HG03025 (cell line): ENCODE measurements around the gene DCC.

ENCODE experiments used
- ATAC-seq: cut with Tn5 transposase; IDR thresholded peaks from one replicate; pipeline ENCODE4 v1.9.1; 2021; ENCODE audit warnings: mild to moderate bottlenecking, moderate library complexity; ENCODE audit not compliant: unreplicated experiment, low FRiP score

The DCC gene

DNA sequence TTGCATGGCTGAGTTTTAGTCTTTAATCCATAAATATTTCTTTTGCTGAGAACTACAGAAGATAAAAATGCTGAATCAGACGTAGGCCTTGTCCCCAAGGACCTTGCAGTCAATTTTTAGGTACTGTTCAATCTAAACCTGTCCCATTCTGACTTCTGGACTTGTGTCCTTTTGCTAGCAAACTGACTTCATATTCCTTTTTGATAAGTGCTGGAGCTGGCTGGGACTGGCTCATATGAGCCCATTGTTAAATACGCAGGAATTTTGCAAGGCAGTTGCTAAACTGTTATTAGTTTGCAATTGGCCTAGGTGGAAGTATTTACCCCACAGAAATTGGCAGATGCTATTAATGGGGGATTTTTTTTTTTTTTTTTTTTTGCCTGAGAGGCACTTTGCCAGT, 941.4 kb downstream of the DCC start:
- ATAC-seq, result no peak

DNA sequence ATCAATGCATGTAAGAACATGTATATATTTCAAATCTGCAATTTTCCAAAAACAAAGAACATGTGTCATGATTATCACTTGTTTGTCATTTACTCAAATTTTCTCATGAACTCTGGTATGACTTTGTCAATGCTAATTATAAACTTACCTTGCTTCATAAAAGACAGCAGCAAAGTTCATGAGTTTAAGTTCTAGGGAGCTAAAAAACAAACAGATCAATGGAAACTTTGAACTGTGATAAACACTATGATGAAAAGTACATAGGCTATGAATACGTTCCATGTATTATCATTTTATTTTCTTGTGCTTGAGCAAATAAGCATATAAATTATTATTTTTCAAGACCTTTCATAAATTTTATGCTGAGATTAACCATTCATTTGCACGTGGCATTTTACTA, 943.7 kb downstream of the DCC start:
- ATAC-seq, result no peak

DNA sequence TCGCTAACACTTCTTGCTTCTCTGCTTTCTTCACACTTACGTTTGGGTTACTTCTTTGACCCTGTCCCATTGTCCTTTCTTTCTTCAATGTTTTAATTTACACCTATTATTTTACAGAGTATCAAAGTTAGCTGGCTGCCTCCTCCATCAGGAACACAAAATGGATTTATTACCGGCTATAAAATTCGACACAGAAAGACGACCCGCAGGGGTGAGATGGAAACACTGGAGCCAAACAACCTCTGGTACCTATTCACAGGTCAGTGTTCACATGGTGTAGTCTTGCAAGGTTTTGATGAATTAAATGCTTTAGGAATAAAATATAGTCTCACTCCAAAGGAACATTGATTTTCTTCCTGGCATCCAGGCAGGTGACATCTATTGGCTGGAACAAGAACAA, 965.5 kb downstream of the DCC start:
- no peak for ATAC-seq

DNA sequence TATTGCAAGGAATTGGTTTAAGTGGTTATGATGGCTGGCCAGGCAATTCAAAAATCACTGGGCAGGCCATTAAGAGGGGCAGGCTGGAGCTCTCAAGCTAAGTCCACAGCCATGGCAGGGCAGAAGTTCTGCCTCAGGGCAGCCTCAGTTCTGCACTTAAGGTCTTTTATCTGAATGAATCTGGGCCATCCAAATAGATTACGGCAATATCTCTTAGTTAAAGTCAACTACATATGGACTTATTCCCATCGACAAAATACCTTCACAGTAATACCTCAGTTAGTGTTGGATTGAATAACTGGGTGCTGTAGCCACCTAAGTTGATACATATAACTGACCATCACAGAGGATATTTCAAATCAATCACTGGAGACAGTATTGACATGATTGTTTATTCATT, 979.6 kb downstream of the DCC start:
- no peak for ATAC-seq

DNA sequence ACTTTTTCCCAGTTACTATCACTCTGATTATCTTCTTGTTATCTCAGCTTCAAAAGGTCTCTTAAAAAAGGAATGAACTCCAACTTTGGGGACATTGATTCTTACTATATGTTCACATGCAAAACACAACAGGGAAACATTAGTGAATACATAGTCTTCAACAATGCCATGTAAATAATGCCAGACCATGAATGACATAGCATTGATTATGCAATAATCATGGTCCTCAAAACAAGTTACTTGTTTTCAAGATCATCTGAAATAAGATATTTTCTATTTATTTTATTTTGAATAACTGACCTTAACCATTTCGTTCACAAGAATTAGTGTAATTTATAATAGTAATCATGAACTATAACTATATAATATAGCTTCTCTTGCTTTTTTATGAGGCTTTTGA, 982.2 kb downstream of the DCC start:
- no peak for ATAC-seq

DNA sequence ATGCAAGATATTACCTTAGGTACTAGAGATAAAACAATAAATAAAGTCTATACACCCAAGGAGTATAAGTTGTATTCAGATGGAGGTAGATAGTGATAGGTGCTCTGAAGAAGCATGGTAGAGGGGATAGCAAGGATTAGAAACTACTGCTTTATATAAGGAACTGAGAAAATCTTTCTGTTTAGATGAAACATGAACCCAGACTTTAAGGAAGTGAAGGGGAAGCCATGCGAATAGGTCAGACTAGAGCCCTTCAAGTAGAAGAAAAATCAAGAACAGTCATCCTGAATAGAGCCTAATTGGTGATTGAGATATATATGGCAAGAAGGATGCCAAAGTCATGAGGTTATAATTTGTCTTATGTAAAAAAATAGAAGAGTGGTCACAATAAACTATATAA, 984.4 kb downstream of the DCC start:
- ATAC-seq, result no peak

DNA sequence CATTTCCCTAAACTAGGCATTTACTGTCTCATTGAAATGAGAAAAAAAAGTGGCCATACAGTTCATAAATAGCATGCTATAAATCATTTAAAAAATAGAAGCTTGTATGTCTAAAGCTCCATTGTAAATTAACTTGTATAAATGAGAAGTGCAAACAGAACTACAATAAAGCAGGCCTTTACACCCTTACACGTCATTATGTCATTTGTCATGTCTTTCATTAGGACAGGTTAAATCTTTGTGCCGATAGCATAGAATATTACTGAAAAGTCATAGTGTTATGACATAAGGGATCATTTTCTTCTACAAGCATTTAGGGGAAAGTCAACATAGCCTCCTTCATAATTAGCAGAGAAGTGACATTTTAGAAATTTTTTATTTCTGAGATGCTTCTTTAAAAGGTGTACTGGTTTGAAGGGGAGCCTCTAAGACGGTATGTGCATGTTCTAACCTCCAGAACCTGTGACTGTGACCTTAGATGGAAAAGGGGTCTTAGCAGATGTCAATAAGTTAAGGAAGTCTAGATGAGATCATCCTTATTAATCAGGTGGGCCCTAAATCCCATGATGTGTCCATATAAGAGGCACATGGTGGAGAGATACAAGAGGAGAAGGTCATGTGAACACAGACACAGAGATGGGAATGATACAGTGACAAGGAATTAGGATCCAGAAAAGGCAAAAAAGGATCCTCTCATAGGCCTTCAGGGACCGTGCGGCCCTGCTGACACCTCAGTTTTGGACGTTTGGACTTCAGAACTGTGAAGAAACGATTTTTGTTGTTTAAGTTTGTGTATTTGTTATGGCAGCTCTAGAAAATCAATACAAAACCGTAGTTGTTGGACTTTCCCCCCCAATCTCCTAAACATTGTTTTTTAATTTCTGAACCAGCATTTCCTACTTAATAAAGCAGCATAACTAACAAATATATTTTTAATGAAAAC, 1020.8 kb downstream of the DCC start:
- ATAC-seq, result no peak

DNA sequence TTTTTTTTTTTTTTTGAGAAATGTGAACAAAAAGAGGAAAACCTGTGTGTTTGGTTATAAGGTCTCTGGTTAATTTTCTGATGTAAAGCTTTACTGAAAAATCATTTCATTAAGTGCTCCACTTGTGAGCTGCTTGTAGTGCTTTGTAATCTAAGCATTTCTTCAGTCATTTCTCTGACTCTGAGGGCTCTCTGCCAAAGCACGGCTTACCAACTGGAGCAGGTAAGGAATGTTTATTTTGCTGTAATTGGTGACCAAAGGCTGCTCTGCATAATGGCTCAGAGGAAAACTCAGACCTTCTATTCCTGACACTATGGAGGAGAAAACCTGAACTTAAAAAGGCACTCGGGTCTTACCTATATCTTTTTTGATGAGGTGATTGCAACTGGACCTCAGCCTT, 1035.6 kb downstream of the DCC start:
- no peak for ATAC-seq

DNA sequence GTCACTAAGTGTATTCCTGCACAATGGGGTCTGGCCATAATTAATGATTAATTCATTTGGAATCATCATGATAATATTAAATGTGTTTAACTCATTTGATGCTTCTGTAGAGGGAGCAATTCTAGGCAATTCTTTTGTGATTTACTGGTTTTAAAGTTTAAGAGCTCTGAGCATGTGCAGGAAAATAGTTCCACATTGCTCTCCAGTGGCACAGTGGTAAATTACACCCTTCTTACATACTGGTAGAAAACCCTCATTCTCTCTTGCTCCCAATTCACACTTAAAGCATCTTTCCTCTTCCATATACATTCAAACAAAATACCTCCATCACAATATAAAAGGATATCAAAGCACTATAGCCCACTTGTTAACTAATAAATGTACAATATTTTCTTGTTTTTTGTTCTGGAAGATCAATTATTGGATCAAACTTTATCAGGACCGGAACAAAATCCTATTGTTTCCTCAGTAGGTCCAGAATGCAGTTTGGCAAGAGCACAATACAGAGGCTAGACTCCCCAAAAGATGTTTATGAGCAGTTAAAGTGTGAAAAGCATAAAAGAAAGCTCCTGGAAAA, 1040.2 kb downstream of the DCC start:
- ATAC-seq, result no peak

DNA sequence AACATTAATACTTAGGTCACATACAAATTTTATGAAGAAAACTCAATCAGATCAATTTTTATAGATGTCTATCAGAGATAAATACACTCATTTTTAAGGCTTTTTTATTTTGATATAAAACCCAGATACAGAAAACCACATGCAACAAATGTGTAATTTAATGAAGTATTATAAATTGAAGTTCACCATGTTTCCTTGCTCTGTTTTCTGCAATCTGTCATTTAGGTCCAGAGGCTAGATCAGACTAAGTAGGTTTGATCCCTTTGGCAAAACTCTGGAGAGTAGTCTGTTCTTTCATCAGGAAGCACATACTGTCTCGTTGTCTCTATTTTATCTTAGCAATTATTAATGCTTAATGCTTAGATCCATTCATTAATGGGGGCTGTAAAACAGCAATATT, 1042.9 kb downstream of the DCC start:
- ATAC-seq, result no peak

DNA sequence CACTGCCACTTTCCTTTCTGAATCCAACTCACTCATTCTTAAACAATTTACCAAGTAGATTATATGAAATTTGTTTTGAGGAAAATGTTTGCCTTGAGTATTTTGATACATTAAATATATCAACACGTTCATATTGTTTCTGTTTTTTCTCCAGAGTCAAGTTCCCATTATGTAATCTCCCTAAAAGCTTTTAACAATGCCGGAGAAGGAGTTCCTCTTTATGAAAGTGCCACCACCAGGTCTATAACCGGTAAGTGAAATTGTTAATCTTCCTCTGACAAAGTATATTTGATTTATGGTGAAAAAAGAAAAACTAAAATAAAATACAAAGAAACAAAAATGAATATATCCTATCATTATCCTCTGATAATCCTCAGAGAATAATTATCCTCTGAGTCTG, 1045.9 kb downstream of the DCC start:
- no peak for ATAC-seq

DNA sequence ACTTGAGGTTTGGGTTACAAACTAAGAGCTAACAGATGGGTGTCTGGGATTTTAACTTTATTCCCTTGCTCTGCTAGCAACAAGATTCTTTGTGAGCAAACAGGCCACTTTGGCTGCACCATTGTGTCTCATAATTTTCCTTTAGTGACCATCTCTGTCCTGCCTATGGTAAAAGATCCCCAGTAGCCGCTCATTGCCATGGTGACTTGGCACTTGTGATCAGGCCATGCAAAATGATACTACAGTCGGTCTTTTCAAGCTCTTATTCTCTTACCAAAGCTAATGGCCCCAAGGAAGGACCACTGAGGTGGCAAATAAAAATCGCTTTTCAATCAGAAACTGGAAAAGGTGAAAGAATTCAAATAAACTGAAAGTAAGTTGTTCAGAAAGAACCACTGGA, 1047.6 kb downstream of the DCC start:
- no peak for ATAC-seq

DNA sequence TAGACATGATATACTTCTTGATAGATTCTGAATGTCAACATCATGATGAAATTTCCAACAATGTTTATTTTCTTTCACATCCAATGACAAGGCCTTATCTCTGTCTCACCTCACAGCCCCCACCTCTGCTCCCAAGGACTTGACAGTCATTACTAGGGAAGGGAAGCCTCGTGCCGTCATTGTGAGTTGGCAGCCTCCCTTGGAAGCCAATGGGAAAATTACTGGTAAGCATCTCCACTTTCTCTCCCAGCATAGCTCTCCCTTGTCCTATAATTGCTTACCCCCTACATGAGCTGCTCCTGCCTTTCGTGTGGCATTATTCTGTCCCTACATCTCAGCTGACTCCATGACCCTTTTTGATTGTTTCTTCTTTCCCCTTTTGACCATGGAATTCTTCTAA, 1062.7 kb downstream of the DCC start:
- ATAC-seq, result no peak

DNA sequence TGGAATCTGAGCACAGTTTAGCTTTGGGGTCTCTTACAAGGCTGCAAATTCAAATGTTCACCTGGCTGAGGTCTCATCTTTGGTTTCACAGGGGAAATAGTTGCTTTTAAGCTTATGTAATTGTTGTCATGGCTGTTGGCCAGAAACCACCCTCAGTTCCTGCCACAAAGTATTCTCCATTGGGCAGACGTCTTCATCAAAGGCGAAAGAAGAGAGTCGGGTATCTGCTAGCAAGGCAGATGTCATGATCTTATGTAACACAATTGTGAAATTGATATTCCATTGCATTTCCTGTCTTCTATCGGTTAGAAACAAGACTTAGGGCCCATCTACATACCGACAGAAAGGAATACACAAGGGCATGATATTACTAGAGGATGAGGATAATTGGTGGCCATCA, 1068.3 kb downstream of the DCC start:
- ATAC-seq, result no peak

DNA sequence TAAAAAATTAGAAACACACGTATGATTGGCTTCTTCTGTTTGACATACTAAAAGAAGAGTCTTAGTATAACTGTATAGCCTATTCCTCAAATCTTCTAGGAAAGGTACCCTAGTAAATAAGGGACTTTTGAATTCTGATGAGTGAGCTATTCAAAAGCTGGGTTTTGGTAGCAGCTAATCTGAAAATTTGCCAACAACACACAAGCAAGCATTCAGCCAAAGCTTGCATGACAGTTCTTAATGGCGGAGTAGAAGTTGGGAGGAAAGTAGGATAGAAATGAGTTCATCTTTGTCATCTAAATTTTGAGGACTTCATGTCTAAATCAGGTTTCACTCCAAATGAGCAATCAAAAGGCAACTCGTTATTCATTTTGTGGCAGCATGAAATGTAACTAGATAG, 1071.5 kb downstream of the DCC start:
- ATAC-seq, result no peak

DNA sequence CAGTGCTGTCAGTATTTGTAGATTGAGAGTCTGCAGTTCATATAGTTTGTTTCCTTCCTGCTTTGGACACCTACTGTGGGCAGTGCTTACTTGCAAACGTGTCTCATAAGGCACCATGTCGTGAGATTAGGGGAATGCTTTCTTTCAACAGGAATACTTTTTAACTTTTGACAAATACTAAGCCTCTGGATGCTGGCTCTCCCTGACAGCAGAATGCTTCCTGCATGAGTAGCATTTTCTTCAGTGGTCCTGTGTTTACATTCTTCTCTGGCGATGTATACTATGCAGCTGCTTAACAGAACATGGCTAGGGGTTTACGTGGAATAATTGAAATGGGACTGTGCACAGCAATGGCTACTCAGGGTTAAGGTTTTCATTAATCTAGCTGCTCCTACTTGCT, 1077.0 kb downstream of the DCC start:
- no peak for ATAC-seq

DNA sequence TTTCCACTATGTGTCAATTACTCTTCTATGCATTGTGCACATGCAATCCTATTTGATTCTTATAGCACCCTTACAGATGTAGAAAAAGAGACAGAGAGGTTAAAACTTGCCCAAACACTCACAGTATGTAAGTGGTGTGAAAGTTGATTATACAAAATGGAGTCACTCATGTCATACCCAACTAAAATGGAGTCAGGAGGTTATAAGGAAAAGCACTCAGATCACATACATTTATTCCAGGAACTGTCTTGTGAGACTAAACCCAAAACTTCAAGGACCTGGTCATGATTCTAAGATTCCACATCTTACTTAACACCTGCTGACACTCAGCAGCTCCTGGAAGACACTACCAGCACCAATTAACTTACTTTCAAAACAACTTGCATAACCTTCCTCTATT, 1081.9 kb downstream of the DCC start:
- no peak for ATAC-seq

DNA sequence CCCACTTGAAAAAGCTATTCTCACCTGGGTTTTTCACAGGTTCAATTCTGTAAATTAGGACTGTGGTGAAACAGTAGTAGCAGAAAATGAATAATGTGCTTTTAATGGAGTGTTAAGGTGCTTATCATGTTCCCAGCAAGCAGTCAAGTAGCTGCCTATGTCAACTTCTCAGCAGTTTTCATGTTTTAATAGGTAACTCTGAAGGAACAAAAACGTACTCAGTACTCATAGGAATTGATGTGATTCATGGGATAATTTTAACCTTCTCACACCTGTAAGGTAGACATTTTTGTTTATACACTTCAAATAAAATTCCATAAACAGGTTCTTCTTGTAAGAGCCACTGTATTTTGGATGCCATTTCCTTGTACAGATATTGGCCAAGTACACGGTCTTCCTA, 1082.9 kb downstream of the DCC start:
- no peak for ATAC-seq

DNA sequence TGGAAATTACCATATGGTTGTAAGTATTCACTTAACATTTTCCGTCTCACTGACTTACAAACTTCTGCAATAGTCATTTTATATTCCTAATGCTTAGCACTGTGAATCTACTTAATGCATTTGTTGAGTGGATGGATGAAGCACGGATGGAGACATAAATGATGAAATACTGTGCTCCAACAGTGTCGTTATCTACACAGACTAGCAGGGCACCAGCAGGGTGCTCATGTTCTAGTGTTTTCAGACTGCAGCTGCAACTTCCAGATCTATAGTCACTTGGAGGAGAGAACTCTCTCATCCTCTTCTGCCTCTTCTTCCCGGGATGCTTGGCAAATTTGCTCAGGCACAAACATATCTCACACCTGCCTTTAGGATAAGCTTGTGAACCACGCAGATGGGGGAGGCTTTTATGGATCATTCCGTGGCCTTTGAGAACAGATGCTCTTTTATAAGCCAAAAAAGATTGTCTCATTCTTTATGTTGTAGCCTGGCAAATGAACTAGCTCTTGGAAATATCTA, 1086.7 kb downstream of the DCC start:
- no peak for ATAC-seq

DNA sequence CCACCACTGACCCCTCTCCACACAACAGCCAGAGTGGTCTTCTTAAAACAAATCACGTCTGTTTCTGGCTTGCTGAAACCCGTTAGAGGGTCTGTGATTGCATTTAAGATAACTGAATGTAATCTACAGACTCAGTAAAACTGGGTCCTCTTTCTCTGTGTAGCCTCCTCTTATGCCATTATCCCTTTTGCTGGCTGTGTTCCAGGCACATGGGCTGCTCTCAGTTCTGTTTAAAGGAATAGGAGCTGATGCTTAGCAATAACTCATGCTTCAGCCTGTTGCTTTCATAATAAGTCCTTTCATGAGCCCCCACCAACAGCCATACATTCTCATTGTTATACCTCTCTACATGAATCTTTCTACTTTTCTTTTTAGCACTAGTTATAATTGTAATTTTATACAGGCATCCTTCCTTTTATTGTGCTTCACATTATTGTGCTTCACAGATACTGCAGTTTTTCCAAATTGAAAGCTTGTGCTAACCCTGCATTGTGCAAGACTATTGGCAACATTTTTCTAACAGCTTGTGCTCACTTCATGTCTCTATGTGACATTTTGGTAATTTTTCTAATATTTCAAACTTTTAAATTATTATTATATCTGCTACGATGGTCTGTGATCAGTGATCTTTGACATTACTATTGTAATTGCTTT, 1101.9 kb downstream of the DCC start:
- no peak for ATAC-seq

DNA sequence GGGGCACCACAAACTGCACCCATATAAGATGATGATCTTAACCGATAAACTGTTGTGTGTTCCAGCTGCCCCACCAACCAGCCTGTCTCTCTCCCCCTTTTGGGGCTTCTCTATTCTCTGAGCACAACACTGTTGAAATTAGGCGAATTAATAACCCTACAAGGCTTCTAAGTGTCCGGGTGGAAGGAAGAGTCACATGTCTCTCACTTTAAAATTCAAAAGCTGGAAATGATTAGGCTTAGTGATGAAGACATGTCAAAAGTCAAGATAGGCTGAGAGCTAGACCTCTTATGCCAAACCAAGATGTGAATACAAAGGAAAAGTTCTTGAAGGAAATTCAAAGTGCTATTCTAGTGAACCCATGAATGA, 1102.4 kb downstream of the DCC start:
- ATAC-seq, result no peak

DNA sequence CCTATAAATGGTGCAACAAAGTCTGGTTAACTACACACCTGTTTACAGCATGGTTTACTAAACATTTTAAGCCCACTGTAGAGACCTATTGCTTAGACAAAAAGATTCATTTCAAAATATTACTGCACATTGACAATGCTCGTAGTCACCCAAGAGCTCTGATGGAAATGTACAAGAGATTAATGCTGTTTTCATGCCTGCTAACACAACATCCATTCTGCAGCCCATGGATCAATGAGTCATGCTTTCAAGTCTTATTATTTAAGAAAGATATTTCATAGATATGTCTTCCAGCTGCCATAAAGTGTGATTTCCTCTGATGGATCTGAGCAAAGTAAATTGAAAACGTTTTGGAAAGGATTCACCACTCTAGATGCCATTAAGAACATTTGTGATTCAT, 1103.3 kb downstream of the DCC start:
- ATAC-seq, result no peak
